HG02642 (cell line): Measurements from ENCODE around the gene POLA2.

Source experiments
- ATAC-seq: cut with Tn5 transposase; IDR thresholded peaks from one replicate; pipeline ENCODE4 v1.9.1; 2021; ENCODE audit warnings: mild to moderate bottlenecking; ENCODE audit not compliant: unreplicated experiment, poor library complexity

The POLA2 gene

GRCh38 chr11:65304613-65305012 lies 42.9 kb downstream of the POLA2 start:
- ATAC-seq = no peak

- ATAC-seq = no peak
Observed at GRCh38 chr11:65305501-65306268, 43.9 kb downstream of the POLA2 start.

- no peak for ATAC-seq
Observed at GRCh38 chr11:65307298-65308229, 45.8 kb downstream of the POLA2 start.

GRCh38 chr11:65308281-65308891 lies 46.6 kb downstream of the POLA2 start:
- ATAC-seq = no peak

- ATAC-seq = no peak
Observed at GRCh38 chr11:65309006-65309405, 47.2 kb downstream of the POLA2 start.

GRCh38 chr11:65310215-65310614 lies 48.5 kb downstream of the POLA2 start:
- no peak for ATAC-seq

- ATAC-seq = no peak
Observed at GRCh38 chr11:65310736-65311135, 49.0 kb downstream of the POLA2 start.

GRCh38 chr11:65311170-65311678 lies 49.5 kb downstream of the POLA2 start:
- ATAC-seq = no peak

- peak; percentile 83 for ATAC-seq
Observed at GRCh38 chr11:65314501-65315203, 52.9 kb downstream of the POLA2 start, which contains the start of gene CDC42EP2. CDC42EP2 (plus strand) TSS chr11:65314866; CDS start chr11:65320899, 6,033 bp downstream.

- peak; percentile 50 for ATAC-seq
Observed at GRCh38 chr11:65315204-65315865, 53.6 kb downstream of the POLA2 start.

GRCh38 chr11:65315866-65316226 lies 54.1 kb downstream of the POLA2 start:
- ATAC-seq = no peak

- ATAC-seq = no peak
Observed at GRCh38 chr11:65316227-65317024, 54.7 kb downstream of the POLA2 start.

GRCh38 chr11:65317025-65317786 lies 55.4 kb downstream of the POLA2 start:
- no peak for ATAC-seq

GRCh38 chr11:65320386-65321075 lies 58.8 kb downstream of the POLA2 start:
- no peak for ATAC-seq

GRCh38 chr11:65321076-65321475 lies 59.3 kb downstream of the POLA2 start:
- ATAC-seq = no peak

GRCh38 chr11:65321828-65322485 lies 60.2 kb downstream of the POLA2 start:
- ATAC-seq = no peak

- no peak for ATAC-seq
Observed at GRCh38 chr11:65323813-65324212, 62.1 kb downstream of the POLA2 start.
